Astrocyte of the spinal cord (primary cell): ENCODE measurements around the gene EIF2A.
A peak's percentile ranks its signal among the peaks of the same experiment; 100 is the strongest.

Source experiments
- DNase-seq: peaks from one replicate; pipeline ENCODE4 v3.0.0; 2011; ENCODE audit warnings: low read depth, low spot score
- H3K4me3 ChIP-seq: 2 replicates; pipeline ENCODE4 v1.5.1; 2011; ENCODE audit warnings: low read depth, mild to moderate bottlenecking, low read length, moderate library complexity
- in situ Hi-C: cut with HindIII; loops from 2 replicates; pipeline ENCODE4 v1.10.0; 2017; ENCODE audit warnings: low sequenced_read_pairs
- TF ChIP-seq, protein P1 (sequence below): IDR thresholded peaks from 2 replicates; pipeline ENCODE4 v1.5.1; 2012; ENCODE audit warnings: low read depth, mild to moderate bottlenecking, low read length, inconsistent platforms

EIF2A gene

DNA sequence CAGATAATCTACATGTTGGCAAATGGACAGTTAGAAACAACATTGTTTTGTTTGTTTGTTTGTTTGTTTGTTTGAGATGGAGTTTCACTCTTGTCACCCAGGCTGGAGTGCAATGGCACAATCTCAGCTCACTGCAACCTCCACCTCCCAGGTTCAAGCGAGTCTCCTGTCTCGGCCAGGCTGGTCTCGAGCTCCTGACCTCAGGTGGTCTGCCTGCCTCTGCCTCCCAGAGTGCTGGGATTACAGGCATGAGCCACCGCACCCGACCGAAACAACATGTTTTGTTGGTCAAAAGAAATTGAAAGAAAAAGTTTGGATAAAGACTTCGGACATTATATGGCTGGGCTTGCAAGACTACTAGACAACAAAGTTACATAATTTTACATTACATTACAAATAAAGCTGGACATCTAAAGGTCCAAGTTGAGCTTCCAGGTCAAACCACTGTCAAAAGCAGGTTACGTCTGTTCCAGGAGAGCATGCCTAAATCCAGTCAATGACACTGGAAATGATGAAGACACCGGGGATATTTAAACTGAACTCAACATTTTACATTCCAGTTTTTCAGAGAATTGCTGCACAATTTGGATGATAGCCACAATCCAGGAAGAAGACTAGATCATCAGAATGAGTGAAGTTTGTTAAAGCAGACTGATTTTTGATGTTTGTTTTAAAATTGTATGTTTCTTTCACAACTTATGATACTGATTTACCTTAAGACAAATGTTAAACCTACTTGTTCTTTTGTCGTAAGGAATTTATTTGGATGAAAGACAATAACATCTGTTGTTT is 18.9 kb upstream of the EIF2A start:
- no peak overlapping the region for H3K4me3 ChIP-seq
- DNase-seq = no peak
- TF ChIP-seq, protein P1, sequence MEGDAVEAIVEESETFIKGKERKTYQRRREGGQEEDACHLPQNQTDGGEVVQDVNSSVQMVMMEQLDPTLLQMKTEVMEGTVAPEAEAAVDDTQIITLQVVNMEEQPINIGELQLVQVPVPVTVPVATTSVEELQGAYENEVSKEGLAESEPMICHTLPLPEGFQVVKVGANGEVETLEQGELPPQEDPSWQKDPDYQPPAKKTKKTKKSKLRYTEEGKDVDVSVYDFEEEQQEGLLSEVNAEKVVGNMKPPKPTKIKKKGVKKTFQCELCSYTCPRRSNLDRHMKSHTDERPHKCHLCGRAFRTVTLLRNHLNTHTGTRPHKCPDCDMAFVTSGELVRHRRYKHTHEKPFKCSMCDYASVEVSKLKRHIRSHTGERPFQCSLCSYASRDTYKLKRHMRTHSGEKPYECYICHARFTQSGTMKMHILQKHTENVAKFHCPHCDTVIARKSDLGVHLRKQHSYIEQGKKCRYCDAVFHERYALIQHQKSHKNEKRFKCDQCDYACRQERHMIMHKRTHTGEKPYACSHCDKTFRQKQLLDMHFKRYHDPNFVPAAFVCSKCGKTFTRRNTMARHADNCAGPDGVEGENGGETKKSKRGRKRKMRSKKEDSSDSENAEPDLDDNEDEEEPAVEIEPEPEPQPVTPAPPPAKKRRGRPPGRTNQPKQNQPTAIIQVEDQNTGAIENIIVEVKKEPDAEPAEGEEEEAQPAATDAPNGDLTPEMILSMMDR = no peak
- in situ Hi-C loops = no loop called here

DNA sequence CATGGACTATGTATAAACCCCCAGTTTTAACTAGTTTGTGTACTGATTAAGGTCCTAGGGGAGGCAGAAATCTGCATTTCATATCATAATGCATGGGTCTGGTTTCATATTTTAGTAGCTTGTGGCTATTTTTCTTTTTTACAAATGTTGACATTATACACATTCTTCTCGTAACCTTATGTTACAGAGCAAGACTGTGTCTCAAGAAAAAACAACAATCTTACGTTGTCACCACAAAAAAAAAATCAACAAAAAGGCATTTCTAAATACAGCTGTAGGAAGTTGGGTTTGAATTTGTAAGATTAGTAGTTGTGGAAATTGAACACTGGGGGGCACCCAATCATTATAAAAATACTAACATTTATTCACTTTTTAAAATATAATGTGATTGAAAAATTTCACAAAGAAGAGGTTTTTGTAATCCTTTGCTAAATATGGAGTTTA is 18.2 kb upstream of the EIF2A start:
- TF ChIP-seq, protein P1 = peak; percentile 35
- peak; percentile 46 for DNase-seq
- in situ Hi-C loops = no loop called here
- no peak overlapping the region for H3K4me3 ChIP-seq

DNA sequence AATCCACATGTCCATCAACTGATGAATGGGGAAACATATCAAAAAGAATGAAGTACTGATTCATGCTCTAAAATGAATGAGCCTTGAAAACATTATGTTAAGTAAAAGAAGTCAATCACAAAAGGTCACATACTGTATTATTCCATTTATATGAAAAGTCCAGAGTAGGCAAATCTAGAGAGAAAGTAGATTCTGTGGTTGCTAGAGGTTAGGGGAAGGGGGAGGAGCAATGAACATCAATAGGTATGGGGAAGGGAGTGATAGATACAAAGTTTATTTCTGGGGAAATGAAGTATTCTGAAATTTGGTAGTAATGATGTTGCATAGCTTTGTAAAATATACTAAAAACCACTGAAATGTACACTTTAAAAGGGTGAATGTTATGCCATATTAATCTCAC is 14.8 kb upstream of the EIF2A start:
- in situ Hi-C loops = no loop called here
- TF ChIP-seq, protein P1 = no peak
- no peak overlapping the region for H3K4me3 ChIP-seq
- no peak for DNase-seq

DNA sequence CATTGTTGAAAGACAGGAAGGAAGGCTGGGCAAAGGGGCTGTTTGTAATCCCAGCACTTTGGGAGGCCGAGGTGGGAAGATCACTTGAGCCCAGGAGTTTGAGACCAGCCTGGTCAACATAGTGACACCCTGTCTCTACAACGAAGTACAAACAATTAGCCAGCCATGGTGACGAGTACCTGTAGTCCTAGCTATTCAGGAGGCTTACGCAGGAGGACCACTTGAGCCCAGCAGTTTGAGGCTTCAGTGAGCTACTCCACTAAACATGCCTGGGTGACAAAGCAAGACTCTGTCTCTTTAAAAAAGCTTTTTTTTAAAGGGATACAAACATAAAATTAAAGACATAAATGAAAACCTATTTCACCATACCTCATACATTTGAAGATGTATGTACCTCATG is 11.4 kb upstream of the EIF2A start:
- TF ChIP-seq, protein P1 = no peak
- H3K4me3 ChIP-seq = no peak overlapping the region
- in situ Hi-C loops = no loop called here
- DNase-seq = no peak

DNA sequence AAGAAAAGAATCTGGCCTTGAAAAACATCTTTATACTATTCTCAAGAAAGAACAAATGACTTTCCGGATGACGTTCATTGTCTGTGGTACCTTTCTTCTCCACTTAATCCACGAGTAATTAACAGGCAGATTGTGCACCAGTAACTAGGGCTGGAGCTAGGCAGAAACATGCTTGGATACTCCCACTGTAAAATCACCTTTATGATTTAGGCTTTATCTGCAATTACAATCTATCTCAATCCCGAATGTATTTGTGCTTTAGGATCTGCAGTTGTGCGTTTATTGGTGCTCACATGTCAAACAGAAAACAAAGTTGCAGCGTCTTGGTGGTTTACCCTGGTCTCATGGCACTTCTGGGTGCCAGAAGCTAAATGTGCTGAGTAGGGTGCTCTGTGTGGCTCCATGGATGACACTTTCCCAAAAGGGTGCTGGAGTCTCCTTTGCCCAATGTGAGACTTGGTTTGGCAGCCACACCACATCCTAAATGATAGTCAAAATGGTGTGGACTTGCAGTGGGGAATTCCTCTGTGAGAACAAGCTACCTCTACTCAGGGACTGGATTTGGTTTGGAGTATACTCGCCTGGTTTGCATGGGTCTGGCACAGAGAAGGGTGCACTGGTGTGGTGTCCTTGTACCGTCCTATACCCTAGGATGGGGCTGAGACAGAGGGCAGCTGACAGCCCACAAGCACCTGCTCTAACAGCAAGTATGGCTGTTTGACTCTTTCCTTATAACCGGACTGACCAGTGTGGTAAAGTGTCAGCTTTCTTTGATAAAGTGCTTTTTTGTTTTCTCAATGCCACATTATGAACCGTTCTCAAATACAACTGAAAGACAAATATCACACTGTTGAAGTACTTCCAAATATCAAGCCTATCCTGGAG is 8.0 kb upstream of the EIF2A start:
- TF ChIP-seq, protein P1 = no peak
- DNase-seq = no peak
- in situ Hi-C loops = no loop called here
- no peak overlapping the region for H3K4me3 ChIP-seq

DNA sequence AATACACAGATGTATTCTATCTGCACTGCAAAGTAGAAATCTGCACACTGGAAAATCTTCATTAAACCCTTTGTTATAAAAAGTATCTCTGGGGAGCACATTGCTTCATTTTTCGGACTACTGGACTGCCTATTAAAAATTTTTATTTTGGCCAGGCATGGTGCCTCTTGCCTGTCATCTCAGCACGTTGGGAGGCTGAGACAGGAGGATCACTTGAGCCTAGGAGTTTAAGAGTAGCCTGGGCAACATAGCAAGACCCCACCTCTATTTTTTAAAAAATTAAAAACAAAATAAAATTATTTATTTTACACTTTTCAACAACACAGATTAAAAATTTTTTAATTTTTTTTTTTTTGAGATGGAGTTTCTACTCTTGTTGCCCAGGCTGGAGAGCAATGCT is 6.3 kb upstream of the EIF2A start:
- no peak for DNase-seq
- TF ChIP-seq, protein P1 = no peak
- in situ Hi-C loops = no loop called here
- no peak overlapping the region for H3K4me3 ChIP-seq
